HepG2 (cell line): ENCODE data around the gene SURF1. TPM values are rescaled to one million over a fixed set of nuclear protein-coding genes. Genes with fewer than 3 reads are reported as not detected.

ENCODE experiments used
- CBX5 ChIP-seq: sonication (generic); formaldehyde crosslinking; IDR thresholded peaks from 2 replicates; pipeline ENCODE4 v1.4.0; 2020; ENCODE audit warnings: missing genetic modification reagents, borderline replicate concordance
- FOXA3 ChIP-seq: IDR thresholded peaks from 2 replicates; pipeline ENCODE4 v1.6.1; 2016; ENCODE audit warnings: missing genetic modification reagents, missing compliant biosample characterization
- GABPA ChIP-seq, 2 experiments: IDR thresholded peaks; 2 replicates each; pipeline ENCODE4 v1.6.1; 2011 to 2016; ENCODE audit warnings: low read depth in 2 of 2, low read length in 1 of 2, missing biosample characterization in 1 of 2, missing genetic modification characterization in 1 of 2
- KMT2A ChIP-seq: sonication (generic); formaldehyde crosslinking; IDR thresholded peaks from 2 replicates; pipeline ENCODE4 v1.4.0; 2020; ENCODE audit warnings: missing genetic modification reagents
- LRRFIP1 ChIP-seq: sonication (generic); formaldehyde crosslinking; conservative IDR thresholded peaks from 2 replicates; pipeline ENCODE4 v1.4.0; 2020; ENCODE audit warnings: missing genetic modification reagents
- MLXIP ChIP-seq: sonication (generic); formaldehyde crosslinking; IDR thresholded peaks from 2 replicates; pipeline ENCODE4 v1.9.0; 2021; ENCODE audit warnings: missing genetic modification reagents, borderline replicate concordance
- NFKB2 ChIP-seq: sonication (generic); formaldehyde crosslinking; IDR thresholded peaks from 2 replicates; pipeline ENCODE4 v1.4.0; 2020; ENCODE audit warnings: missing genetic modification reagents, borderline replicate concordance
- NKX3-1 ChIP-seq: sonication (generic); formaldehyde crosslinking; IDR thresholded peaks from 2 replicates; pipeline ENCODE4 v1.5.0; 2020; ENCODE audit warnings: missing genetic modification reagents
- PATZ1 ChIP-seq: sonication (generic); formaldehyde crosslinking; IDR thresholded peaks from 2 replicates; pipeline ENCODE4 v1.4.0; 2020; ENCODE audit warnings: missing genetic modification reagents
- PHF20 ChIP-seq: sonication (generic); formaldehyde crosslinking; IDR thresholded peaks from 2 replicates; pipeline ENCODE4 v1.5.0; 2020; ENCODE audit warnings: mild to moderate bottlenecking, missing genetic modification reagents
- RFX5 ChIP-seq: IDR thresholded peaks from 2 replicates; pipeline ENCODE4 v1.6.1; 2011; ENCODE audit warnings: low read depth, low read length, improper control_type of control experiment
- SAFB2 ChIP-seq: sonication (generic); formaldehyde crosslinking; IDR thresholded peaks from 2 replicates; pipeline ENCODE4 v1.5.1; 2020; ENCODE audit warnings: missing genetic modification reagents, low read depth, mild to moderate bottlenecking, borderline replicate concordance
- TAF15 ChIP-seq: fragments of 200-400 bp; formaldehyde crosslinking; IDR thresholded peaks from one replicate; pipeline ENCODE4 v1.6.1; 2018; ENCODE audit warnings: mild to moderate bottlenecking, low read depth, low read length; ENCODE audit not compliant: poor library complexity, severe bottlenecking
- TARDBP ChIP-seq: sonication (generic); formaldehyde crosslinking; IDR thresholded peaks from 2 replicates; pipeline ENCODE4 v1.8.0; 2022; ENCODE audit warnings: mild to moderate bottlenecking, missing genetic modification reagents
- ZFP82 ChIP-seq: sonication (generic); formaldehyde crosslinking; IDR thresholded peaks from 2 replicates; pipeline ENCODE4 v1.5.1; 2020; ENCODE audit warnings: mild to moderate bottlenecking, missing genetic modification reagents, borderline replicate concordance
- ZNF484 ChIP-seq: sonication (generic); formaldehyde crosslinking; IDR thresholded peaks from 2 replicates; pipeline ENCODE4 v1.5.1; 2020; ENCODE audit warnings: mild to moderate bottlenecking, low read depth, missing genetic modification reagents, borderline replicate concordance
- ZNF549 ChIP-seq: sonication (generic); formaldehyde crosslinking; IDR thresholded peaks from 2 replicates; pipeline ENCODE4 v1.5.0; 2020; ENCODE audit warnings: missing genetic modification reagents
- ZNF550 ChIP-seq: sonication (generic); formaldehyde crosslinking; IDR thresholded peaks from 2 replicates; pipeline ENCODE4 v1.4.0; 2020; ENCODE audit warnings: mild to moderate bottlenecking, missing genetic modification reagents, borderline replicate concordance
- ZNF670 ChIP-seq: sonication (generic); formaldehyde crosslinking; IDR thresholded peaks from 2 replicates; pipeline ENCODE4 v1.8.0; 2022; ENCODE audit warnings: mild to moderate bottlenecking, missing genetic modification reagents, borderline replicate concordance
- ZNF773 ChIP-seq: sonication (generic); formaldehyde crosslinking; IDR thresholded peaks from 2 replicates; pipeline ENCODE4 v1.4.0; 2020; ENCODE audit warnings: missing genetic modification reagents, borderline replicate concordance
- ZNF83 ChIP-seq: sonication (generic); formaldehyde crosslinking; IDR thresholded peaks from 2 replicates; pipeline ENCODE4 v1.4.0; 2020; ENCODE audit warnings: missing genetic modification reagents, mild to moderate bottlenecking, borderline replicate concordance
- ZSCAN25 ChIP-seq: sonication (generic); formaldehyde crosslinking; IDR thresholded peaks from 2 replicates; pipeline ENCODE4 v1.8.0; 2022; ENCODE audit warnings: mild to moderate bottlenecking, missing genetic modification reagents
- polyA plus RNA-seq, 8 experiments: library from polyadenylated mRNA; depleted of rRNA in 3 of 8; stranded (reverse) in 7 of 8; unstranded in 1 of 8; fragments of >200 nt; fragmentation: Illumina TruSeq in 4 of 8; extraction: Trizol in 4 of 8; gene quantifications; 2 replicates each; pipeline versions ENCODE4 v1.2.1 to v1.2.3, GENCODE V29; 2011 to 2016; ENCODE audit warnings: low read depth in 4 of 8, missing spikeins in 1 of 8, mixed read lengths in 1 of 8; ENCODE audit not compliant: insufficient read depth in 1 of 8
- total RNA-seq, 5 experiments: library from RNA; depleted of rRNA; stranded (reverse); fragments of >200 nt; fragmentation: Illumina TruSeq; extraction: Trizol; gene quantifications; 2 replicates each; pipeline ENCODE4 v1.2.3, GENCODE V29; 2016; ENCODE audit warnings: low read depth in 1 of 5

Gene SURF1
- total and polyA plus RNA-seq, 2 of the 13 experiments (the other 11 are each of a cell fraction or from before 2014, with no cell fraction given), result 17.8 to 40.7 TPM

GRCh38 chr9:133347985-133348717, 8.1 kb downstream of the SURF1 start, which contains the start of the genes MED22 and RPL7A (continued):
- TF ChIP-seq LRRFIP1 (CRISPR knock-in tag) (no peak), TARDBP (CRISPR knock-in tag) (no peak; the same call in 1 of the 2 replicates), PHF20 (peak; percentile 75), ZFP82 (CRISPR knock-in tag) (no peak), FOXA3 (CRISPR knock-in tag) (no peak), ZNF550 (no peak), SAFB2 (CRISPR knock-in tag) (peak; percentile 27; the same call in 1 of the 2 replicates), MLXIP (CRISPR knock-in tag) (no peak; the same call in 1 of the 2 replicates), GABPA (IDR thresholded peaks at IDR 0.05; ENCODE audit: low read depth, low read length) (no peak), GABPA (CRISPR knock-in tag; IDR thresholded peaks at IDR 0.05; ENCODE audit: low read depth) (peak; percentile 80), NFKB2 (CRISPR knock-in tag) (peak; percentile 68; the same call in 1 of the 2 replicates), TAF15 (no peak), ZSCAN25 (CRISPR knock-in tag) (no peak; the same call in none of the 2 replicates), NKX3-1 (peak; percentile 71; the same call in 1 of the 2 replicates), ZNF484 (no peak), ZNF83 (CRISPR knock-in tag) (no peak), KMT2A (CRISPR knock-in tag) (no peak; the same call in 1 of the 2 replicates), PATZ1 (CRISPR knock-in tag) (no peak; the same call in none of the 2 replicates), RFX5 (no peak), ZNF549 (CRISPR knock-in tag) (no peak), CBX5 (CRISPR knock-in tag) (peak; percentile 76; the same call in 1 of the 2 replicates), ZNF670 (CRISPR knock-in tag) (peak; percentile 5; the same call in 1 of the 2 replicates), ZNF773 (CRISPR knock-in tag) (no peak)
